HL-60 (cell line): ENCODE measurements around the gene UBE2Q2.

Experiments
- POLR2AphosphoS5 ChIP-seq: IDR thresholded peaks from 2 replicates; pipeline ENCODE4 v1.6.1; 2012; ENCODE audit warnings: low read depth
- SPI1 ChIP-seq: IDR thresholded peaks from 2 replicates; pipeline ENCODE4 v1.6.1; 2012; ENCODE audit warnings: low read depth, mild to moderate bottlenecking, borderline replicate concordance
- TF ChIP-seq, protein P1 (sequence below): IDR thresholded peaks from 2 replicates; pipeline ENCODE4 v1.6.1; 2012; ENCODE audit warnings: low read depth; ENCODE audit not compliant: insufficient replicate concordance
- TF ChIP-seq, protein P2 (sequence below): IDR thresholded peaks from one replicate; pipeline ENCODE4 v1.5.1; 2011; ENCODE audit warnings: low read length, control low read depth, inconsistent platforms; ENCODE audit not compliant: insufficient read depth

DNA sequence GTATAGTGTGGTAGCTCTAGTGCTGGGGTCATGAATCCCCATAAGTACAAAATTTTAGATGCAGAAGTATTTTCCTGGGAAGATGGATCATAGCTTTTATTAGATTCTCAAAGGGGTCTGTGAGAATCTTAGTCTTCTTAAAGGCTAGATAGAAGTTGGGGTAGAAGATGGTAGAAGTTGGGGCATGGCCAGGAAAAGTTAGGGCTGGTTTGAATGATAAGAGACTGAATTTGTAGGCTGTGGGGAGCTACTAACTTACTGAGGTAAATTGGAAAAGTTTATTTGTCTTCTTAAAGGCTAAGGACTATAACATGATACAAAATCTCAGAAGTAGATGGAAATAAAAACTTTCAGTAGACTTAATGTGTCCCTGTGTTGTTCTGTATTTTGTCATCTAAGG, 1.6 kb upstream of the UBE2Q2 start:
- TF ChIP-seq, protein P1, sequence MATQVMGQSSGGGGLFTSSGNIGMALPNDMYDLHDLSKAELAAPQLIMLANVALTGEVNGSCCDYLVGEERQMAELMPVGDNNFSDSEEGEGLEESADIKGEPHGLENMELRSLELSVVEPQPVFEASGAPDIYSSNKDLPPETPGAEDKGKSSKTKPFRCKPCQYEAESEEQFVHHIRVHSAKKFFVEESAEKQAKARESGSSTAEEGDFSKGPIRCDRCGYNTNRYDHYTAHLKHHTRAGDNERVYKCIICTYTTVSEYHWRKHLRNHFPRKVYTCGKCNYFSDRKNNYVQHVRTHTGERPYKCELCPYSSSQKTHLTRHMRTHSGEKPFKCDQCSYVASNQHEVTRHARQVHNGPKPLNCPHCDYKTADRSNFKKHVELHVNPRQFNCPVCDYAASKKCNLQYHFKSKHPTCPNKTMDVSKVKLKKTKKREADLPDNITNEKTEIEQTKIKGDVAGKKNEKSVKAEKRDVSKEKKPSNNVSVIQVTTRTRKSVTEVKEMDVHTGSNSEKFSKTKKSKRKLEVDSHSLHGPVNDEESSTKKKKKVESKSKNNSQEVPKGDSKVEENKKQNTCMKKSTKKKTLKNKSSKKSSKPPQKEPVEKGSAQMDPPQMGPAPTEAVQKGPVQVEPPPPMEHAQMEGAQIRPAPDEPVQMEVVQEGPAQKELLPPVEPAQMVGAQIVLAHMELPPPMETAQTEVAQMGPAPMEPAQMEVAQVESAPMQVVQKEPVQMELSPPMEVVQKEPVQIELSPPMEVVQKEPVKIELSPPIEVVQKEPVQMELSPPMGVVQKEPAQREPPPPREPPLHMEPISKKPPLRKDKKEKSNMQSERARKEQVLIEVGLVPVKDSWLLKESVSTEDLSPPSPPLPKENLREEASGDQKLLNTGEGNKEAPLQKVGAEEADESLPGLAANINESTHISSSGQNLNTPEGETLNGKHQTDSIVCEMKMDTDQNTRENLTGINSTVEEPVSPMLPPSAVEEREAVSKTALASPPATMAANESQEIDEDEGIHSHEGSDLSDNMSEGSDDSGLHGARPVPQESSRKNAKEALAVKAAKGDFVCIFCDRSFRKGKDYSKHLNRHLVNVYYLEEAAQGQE = no peak
- TF ChIP-seq, protein P2, sequence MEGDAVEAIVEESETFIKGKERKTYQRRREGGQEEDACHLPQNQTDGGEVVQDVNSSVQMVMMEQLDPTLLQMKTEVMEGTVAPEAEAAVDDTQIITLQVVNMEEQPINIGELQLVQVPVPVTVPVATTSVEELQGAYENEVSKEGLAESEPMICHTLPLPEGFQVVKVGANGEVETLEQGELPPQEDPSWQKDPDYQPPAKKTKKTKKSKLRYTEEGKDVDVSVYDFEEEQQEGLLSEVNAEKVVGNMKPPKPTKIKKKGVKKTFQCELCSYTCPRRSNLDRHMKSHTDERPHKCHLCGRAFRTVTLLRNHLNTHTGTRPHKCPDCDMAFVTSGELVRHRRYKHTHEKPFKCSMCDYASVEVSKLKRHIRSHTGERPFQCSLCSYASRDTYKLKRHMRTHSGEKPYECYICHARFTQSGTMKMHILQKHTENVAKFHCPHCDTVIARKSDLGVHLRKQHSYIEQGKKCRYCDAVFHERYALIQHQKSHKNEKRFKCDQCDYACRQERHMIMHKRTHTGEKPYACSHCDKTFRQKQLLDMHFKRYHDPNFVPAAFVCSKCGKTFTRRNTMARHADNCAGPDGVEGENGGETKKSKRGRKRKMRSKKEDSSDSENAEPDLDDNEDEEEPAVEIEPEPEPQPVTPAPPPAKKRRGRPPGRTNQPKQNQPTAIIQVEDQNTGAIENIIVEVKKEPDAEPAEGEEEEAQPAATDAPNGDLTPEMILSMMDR = no peak
- TF ChIP-seq SPI1 (no peak), POLR2AphosphoS5 (no peak)
